Measurements from ENCODE around the gene PACRG. TPM values are rescaled to one million over a fixed set of nuclear protein-coding genes. Genes with fewer than 3 reads are reported as not detected.

The PACRG gene
- total and polyA plus RNA-seq, 2 of the 8 experiments (the other 6 are each of a cell fraction or from before 2014, with no cell fraction given): 0.44 to 0.54 TPM

GRCh38 chr6:163291622-163292021 is 563.8 kb downstream of the PACRG start:
- Histone ChIP-seq H3K9me3 (ENCODE audit: insufficient read depth in 2 of 2, low read depth in 1 of 2, low read length in 1 of 2) (no peaks in the 10 kb centered on the region), H4K8ac (ENCODE audit: extremely low read depth, insufficient read depth, low read length) (no peak overlapping the region), H3K79me1 (ENCODE audit: low read depth, low read length) (no peaks in the 10 kb centered on the region), H2AFZ (ENCODE audit: low read length) (no peak overlapping the region), H2BK5ac (ENCODE audit: low read depth, low read length) (no peak overlapping the region), H3K4ac (replicated peaks; ENCODE audit: insufficient read length, low read depth, low read length) (no peak overlapping the region), H3K14ac (ENCODE audit: insufficient read length) (no peak overlapping the region), H3K36me3 (ENCODE audit: control insufficient read depth in 2 of 4, insufficient read depth in 4 of 4, low read length in 3 of 4) (no peaks in the 10 kb centered on the region), H4K91ac (replicated peaks; ENCODE audit: insufficient read length, low read length) (no peak overlapping the region), H4K5ac (ENCODE audit: insufficient read length, low read depth, low read length) (no peak overlapping the region), H3K4me2 (ENCODE audit: insufficient read depth in 1 of 2, low read depth in 2 of 2, low read length in 2 of 2) (no peak overlapping the region), H2BK120ac (replicated peaks; ENCODE audit: low read depth, low read length) (no peak overlapping the region), H2AK5ac (ENCODE audit: low read depth, low read length) (no peak overlapping the region), H2BK15ac (ENCODE audit: low read length) (no peak overlapping the region), H3K27ac (ENCODE audit: low read depth, low read length) (no peak overlapping the region), H3K27me3 (replicated peaks in 1 of 4; ENCODE audit: control insufficient read depth in 3 of 4, extremely low read depth in 1 of 4, insufficient read depth in 3 of 4, low read length in 3 of 4) (no peaks in the 10 kb centered on the region), H4K20me1 (replicated peaks in 1 of 2; ENCODE audit: control insufficient read depth in 1 of 2, insufficient read depth in 2 of 2, low read length in 2 of 2) (no peaks in the 10 kb centered on the region), H3K23me2 (ENCODE audit: low read depth, low read length) (no peaks in the 10 kb centered on the region), H3K9ac (replicated peaks in 1 of 4; ENCODE audit: extremely low read depth in 1 of 4, low read depth in 3 of 4, low read length in 3 of 4) (no peak overlapping the region), H3K4me3 (ENCODE audit: extremely low read depth in 1 of 4, insufficient read depth in 2 of 4, low read depth in 3 of 4, low read length in 4 of 4) (no peak overlapping the region), H3K18ac (ENCODE audit: extremely low read depth, low read length) (0 out of 2 replicates have a peak overlapping the region, but pooled peaks have one; percentile 38), H3K79me2 (ENCODE audit: control insufficient read depth in 1 of 2, insufficient read depth in 2 of 2, low read length in 2 of 2) (no peaks in the 10 kb centered on the region), H2BK12ac (ENCODE audit: low read depth, low read length) (no peak overlapping the region), H2BK20ac (ENCODE audit: low read length) (no peak overlapping the region), H3K23ac (ENCODE audit: insufficient read length) (no peak overlapping the region), H3K4me1 (replicated peaks in 1 of 4; ENCODE audit: control insufficient read depth in 3 of 4, insufficient read depth in 4 of 4, low read length in 3 of 4) (no peaks in the 10 kb centered on the region; a peak in 1 of 7 replicates), H3K56ac (replicated peaks; ENCODE audit: insufficient read length, low read depth, low read length) (no peak overlapping the region)
- CTCF ChIA-PET (ENCODE audit: partially characterized antibody): interaction anchor here (0.9 kb wide), 1 partner anchor 9 kb away, joined by 3 read pairs; no protein-coding TSS in a partner anchor
- FAIRE-seq: no peak
- WGBS, 2 experiments (ENCODE audit: extremely low coverage in 1 of 2, insufficient coverage in 1 of 2, insufficient read length in 1 of 2, insufficient replicate concordance in 2 of 2, low coverage in 1 of 2, low lambda C conversion rate in 2 of 2, missing lambda C conversion rate in 1 of 2): 89% methylated on average over 5 of the region's 5 CpGs; no CpG with 5 or more reads in 1 of the 2 experiments
- POLR2A ChIA-PET (ENCODE audit: partially characterized antibody): no interaction called here
- DNase-seq (ENCODE audit: low read depth in 1 of 2, low spot score in 2 of 2): no peak
- TF ChIP-seq ATF3 (IDR thresholded peaks at IDR 0.05; ENCODE audit: insufficient read depth, low read depth, low read length) (no peak), SUZ12 (IDR thresholded peaks at IDR 0.05; ENCODE audit: low read length) (no peak), YY1 (IDR thresholded peaks at IDR 0.05; ENCODE audit: low read depth, low read length) (no peak), JUND (IDR thresholded peaks at IDR 0.05; ENCODE audit: low read length) (no peak), EGR1 (IDR thresholded peaks at IDR 0.05; ENCODE audit: borderline replicate concordance, low read depth, low read length) (no peak), CBX5 (IDR thresholded peaks at IDR 0.05; ENCODE audit: low read depth, low read length) (no peak), ATF2 (IDR thresholded peaks at IDR 0.05; ENCODE audit: low read length) (no peak), HDAC6 (IDR thresholded peaks at IDR 0.05; ENCODE audit: low read depth, low read length) (no peak), SP4 (IDR thresholded peaks at IDR 0.05; ENCODE audit: low read length) (no peak), FOSL1 (IDR thresholded peaks at IDR 0.05; ENCODE audit: insufficient read depth, low read depth, low read length) (no peak)
